CD4-positive, alpha-beta T cell treated with Interleukin-4 for 4 hours (primary cell): ENCODE data around the gene GAK.

Source experiments
- DNase-seq: peaks from one replicate; pipeline ENCODE4 v3.0.0-alpha.2; 2020

The GAK gene

DNA sequence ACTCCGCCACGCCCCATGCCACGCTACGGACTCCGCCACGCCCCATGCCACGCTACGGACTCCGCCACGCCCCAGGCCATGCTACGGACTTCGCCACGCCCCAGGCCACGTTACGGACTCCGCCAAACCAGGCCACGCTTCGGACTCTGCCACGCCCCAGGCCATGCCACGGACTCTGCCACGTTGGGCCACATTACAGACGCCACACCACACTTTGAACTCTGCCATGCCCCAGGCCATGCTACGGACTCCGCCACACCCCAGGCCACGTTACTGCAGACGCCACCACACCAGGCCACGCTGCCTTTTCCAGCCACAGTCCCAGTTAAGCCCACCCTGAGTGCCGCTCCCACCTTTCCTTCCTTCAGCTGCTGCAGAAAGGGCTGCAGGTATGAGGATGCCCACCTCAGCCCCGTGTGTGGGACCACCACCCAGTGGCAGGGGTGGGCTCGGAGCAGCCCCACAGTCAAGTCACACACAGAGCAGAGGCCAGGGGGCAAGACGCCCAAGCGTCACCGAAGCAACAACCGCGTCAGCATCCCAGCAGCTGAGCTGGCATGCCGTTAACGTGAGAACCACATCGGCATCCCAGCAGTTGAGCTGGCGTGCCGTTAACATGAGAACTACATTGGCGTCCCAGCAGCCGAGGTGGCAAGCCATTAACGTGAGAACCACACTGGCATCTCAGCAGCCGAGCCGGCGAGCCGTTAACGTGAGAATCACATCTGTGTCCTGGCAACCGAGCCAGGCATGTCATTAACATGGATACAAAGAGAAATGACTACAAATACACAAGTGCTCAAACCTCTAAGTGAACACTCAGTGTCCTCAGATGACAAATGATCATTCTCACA lies 26.4 kb downstream of the GAK start:
- no peak for DNase-seq

DNA sequence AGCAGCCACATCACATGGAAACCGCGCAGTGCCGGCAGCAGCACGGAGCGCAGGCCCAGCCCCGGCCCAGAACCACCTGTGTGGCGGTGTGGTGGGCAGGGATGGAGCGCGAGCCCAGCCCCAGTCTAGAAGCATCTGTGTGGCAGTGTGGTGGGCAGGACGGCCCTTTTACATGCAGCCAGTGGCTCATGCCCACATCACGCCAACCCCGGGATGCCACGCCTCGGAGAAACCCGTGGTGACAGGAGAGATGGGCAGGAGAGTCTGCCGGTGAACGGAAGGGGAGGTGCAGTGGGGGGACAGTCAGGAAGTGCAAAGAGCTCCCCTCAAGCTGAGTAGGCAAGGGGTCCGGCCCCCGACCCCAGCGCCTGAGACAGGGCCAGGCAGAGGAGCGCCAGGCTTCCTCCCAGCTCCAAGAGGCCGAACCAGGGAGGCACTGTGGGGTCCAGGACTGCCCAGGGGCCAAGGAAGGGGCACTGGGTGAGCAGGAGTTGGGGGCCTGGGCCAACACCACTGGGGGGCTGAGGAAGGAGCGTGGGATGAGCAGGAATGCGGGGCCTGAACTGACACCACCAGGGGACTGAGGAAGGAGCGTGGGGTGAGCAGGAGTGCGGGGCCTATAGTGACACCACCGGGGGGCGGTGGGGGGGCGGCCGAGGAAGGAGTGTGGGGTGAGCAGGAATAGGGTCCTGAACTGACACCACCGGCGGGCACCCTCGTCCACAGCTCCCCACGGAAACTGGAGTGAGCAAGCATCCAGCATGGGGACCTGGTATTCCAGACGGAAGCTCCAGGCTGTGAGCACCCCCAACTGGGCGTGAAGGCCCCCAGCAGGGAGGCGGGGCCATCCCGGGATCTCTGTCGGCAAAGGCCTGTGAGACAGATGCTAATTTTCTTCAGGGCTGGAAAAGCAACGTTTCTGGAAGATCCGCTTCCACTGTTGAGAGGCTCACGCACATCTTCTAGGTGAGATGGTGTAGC lies 28.8 kb downstream of the GAK start:
- no peak for DNase-seq

DNA sequence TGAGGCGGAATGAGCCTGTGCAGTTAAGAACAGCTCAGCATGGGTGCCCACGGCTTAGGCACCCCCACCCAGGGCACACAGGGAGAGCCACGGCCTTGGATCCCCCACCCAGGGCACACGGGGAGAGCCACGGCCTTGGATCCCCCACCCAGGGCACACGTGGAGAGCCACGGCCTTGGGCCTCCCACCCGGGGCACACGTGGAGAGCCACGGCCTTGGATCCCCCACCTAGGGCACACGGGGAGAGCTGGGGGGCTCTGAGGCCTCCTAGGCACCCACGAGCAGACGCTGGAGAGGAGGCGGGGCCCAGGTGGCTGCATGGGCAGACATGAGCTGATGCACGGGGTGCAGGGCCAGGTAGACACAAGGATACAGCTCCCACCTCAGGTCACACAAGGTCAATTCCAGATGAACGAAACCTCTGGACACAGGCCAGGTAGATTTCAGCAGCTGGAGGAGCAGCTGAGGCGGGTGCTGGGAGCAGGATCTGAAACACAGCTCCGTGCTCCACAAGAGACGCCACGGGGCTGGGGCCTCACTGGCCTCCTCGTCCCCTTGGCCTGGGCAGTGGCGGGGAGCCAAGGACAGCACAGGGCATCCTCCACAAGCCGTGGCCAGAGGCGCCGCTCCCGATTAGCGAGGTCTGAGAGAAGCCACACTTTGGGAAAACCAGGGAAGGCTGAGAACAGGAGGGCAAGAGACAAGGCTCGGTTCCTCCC lies 30.8 kb downstream of the GAK start:
- DNase-seq: no peak

DNA sequence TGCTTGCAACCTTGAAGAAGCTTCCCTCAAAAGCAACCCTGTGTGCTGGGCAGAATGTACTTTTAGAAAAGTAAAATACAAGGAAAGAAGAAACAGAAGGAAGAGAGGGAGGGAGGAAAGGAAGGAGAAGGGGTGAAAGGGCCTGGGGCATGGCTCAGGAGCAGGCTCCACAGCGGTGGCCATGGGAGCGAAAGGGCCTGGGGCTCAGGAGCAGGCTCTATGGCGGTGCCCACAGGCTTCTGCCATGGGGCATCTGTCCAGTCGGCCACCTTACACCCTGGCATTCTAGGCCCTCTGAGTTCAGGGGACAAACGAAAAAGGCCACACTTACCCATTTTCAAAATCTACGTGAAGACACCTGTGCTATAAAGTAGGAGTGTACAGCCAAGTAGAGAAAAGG lies 31.4 kb downstream of the GAK start:
- no peak for DNase-seq

DNA sequence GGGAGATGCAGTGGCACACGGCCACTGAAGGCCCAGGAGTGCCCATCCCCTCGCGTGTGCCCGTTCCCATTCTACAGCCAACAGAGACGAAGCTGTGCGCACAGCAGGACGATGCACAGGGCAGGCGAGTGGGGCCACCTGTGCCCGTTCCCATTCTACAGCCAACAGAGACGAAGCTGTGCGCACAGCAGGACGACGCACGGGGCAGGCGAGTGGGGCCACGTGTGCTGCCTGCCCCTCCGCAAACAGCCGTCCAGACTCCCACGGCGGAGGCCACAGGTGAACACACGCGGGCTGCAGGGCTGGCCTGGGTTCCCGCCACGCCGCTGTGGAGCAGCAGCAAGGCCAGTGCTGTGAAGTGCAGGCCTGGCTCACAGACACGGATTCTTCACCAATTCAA lies 32.0 kb downstream of the GAK start:
- DNase-seq: no peak

DNA sequence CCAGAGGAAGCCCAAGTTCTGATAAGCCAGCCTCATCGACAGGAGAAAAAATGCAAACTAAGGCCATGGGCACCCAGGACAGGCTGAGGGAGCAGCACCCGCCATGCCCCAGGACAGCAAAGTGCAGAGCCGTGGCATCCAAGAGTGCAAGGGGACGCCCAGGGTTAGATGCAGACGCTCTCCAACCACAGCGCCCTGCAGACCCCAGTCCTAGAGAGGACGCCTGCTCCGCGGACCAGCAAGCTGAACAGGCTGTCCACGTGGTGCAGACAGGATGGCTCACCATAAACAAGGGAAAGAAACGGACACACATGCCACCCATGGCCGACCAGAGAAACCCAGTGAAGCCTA lies 32.6 kb downstream of the GAK start:
- DNase-seq: no peak

DNA sequence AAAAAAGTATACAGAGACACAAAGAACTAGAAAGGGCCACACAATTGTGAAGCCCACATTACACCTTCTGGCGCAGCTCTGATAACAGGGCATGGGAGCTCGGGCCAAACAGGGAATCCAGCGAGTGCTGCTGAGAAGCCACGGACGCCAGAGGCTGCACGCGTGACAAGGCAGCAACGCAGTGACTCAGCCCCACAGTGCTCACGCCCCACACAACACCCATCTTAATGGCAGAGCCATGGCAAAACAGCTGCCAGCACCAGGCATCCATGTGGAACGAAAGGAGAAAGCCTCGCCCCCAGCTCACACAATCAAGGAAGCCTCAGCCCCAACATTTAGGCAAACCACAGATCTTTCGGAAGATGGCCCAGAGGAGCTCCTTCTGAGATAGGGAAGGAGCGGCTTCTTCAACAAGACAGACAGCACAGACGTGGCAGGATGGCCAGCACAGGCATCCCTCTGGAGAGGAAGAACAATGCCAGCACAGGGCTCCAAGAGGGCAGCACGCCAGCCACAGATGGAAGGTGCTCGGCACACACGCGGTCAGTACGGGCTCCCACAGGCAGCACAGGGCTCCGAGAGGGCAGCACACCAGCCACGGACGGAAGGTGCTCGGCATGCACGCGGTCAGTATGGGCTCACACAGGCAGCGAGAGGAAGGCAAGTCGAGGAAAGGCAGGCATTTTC lies 33.1 kb downstream of the GAK start:
- no peak for DNase-seq

DNA sequence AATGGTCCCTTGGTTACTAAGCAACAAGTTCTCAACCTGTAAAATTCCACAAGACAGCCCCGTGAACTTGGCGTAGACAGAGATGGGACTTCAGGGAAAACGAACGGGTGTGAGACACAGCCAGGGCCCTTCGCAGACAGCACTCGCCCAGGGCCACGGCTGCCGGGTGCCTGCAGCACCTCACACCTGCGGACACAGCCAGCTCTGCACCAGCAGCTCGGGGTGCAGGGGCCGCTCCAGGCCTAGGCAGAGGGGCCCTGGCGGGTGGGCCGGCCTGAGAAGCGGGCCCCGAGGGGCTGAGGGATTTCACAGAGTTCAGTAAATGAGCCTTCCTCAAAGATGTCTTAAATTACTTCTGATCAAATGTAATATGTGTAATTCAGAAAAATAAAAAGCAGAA lies 34.0 kb downstream of the GAK start:
- DNase-seq: no peak

DNA sequence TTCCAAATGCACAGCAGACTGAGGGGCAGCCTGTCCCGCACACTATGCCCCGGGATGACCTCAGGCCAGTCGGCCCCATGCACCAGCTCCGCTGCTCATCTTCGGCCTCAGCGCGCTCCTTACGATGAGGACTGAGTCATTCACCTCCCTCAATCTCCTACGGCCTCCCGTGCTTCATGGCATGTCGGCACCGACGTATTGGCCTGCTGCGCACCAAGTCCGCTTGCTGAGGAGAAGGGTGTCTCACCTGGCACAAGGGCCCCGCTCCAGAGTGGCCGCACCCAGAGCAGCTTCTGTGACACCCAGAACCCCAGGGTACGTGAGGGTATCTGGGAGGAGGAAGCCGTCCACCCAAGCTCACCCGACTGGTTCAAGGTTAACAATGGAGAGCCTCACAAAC lies 35.5 kb downstream of the GAK start:
- no peak for DNase-seq

DNA sequence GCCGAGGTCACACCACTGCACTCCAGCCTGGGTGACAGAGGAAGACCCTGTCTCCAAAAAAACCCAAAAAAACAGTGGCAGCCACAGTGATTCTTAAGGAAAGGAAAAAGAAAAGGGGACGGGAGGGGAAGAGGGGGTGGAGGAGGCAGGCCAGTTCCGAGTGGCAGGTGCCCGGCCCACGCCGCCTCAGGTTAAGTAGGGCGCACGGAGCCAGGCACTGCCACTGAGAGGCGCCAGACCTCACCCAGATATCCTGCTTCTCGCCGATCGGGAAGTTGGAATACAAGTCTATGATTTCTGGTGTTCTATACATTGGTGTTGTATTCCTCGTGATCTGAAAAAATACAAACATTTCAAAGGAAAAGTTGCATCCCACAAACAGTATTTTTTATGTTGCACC lies 35.9 kb downstream of the GAK start:
- no peak for DNase-seq

DNA sequence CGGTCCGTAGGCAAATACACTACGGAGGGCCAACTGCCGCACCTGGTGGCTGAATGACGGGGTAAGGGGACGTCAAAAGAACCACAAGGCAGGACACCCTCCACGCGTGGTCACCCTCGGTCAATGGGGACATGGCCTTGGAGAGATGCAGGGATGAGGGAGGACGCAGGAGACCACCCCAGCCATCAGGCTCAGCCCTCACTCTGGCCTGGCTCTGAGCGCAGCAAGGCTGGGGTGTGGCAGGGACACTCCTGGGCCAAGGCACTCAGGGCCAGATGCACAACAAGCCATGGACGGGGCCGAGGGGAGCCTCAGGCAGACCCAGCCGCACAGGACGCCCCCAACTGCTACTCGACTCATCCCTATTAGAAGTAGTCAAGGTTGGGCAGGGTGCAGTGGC lies 36.5 kb downstream of the GAK start:
- DNase-seq: no peak

DNA sequence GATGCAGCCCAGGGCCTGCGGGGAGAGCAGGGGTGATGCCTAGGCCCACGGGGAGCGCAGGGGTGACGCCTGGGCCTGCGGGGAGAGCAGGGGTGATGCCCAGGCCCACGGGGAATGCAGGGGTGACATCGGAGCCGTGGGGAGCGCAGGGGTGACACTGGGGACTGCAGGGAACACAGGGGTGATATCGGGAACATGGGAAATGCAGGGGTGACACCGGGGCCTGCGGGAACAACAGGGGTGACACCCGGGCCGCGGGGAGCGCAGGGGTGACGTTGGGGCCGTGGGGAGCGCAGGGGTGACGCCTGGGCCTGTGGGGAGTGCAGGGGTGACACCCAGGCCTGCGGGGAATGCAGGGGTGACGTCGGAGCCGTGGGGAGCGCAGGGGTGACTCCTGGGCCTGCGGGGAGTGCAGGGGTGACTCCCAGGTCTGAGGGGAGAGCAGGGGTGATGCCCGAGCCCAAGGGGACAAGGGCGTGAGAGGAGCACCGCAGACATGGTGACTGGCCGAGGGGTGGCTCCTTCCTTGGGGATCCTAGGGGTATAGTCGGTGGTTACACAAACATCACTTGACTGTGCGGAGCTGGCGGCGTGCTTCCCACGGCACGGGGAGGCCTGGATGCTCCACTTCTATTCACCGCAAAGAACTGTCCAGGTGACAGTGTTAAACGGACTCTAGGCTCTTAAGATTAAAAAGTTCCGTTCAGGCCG lies 38.0 kb downstream of the GAK start:
- no peak for DNase-seq

DNA sequence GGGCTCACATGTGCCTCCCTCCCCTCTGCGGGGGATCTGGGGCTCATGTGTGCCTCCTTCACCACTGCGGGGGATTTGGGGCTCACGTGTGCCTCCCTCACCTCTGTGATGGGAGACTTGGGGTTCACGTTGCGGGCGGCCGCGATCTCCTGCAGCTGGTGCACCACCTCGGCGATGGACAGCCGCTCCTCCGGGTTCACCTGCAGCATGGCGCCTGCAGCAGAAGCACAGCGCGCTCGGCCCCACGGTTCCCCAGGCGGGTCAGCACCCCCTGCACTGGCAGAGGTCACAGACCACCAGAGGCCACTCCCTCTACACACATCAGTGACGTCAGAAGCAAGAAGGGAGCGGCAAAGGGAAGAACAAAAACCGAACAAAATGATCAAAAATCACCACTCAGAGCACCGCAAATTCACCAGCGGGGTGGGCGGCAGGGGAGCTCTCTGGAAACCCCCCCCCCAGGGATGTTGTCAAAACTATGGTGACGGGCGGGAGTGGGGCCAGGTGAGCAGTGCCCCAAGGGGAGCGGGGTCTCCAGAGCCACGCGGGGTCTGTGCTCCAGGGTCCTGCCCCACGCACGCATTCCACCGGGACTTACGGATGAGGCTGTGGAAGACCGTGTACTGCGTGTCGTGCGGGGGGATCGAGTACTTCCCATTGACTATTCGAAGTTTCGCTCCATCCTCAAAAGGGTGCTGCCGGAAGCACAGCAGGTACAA lies 38.7 kb downstream of the GAK start:
- no peak for DNase-seq

DNA sequence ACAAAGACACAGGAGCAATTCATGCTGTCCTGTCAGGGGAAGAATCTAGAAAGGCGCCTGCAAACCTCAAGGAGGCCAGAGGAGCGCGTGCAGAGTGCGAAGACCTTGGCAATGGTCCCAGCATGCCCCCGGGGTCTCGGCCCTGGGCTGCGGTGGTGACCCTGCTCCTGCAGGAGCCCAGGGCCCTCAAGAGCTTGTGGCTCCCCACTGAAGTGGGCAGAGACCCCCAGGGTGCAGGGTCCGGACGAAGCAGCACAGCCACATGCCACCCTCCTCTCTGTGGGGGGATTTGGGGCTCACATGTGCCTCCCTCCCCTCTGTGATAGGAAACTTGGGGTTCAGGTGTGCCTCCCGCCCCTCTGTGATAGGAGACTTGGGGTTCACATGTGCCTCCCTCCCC lies 39.3 kb downstream of the GAK start:
- DNase-seq: no peak

DNA sequence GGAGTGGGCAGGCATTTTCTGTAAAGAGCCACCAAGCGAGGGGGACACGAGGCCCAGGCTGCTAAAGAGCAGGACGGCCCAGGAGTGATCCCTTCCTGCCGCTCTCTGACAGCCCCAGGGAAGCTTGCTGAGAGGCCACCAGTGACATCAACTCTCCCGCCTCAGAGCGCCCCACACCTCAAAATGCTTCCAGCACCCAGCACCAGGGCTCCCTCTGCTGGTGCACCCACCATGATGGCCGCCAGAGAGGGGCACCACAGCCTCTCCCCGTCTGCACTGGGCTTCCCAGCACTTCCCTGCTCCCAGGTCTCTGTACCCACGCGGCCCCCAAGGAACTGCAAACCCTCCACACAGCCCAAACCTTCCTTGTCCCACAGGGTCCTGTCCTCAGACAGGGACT lies 40.4 kb downstream of the GAK start:
- DNase-seq: no peak

DNA sequence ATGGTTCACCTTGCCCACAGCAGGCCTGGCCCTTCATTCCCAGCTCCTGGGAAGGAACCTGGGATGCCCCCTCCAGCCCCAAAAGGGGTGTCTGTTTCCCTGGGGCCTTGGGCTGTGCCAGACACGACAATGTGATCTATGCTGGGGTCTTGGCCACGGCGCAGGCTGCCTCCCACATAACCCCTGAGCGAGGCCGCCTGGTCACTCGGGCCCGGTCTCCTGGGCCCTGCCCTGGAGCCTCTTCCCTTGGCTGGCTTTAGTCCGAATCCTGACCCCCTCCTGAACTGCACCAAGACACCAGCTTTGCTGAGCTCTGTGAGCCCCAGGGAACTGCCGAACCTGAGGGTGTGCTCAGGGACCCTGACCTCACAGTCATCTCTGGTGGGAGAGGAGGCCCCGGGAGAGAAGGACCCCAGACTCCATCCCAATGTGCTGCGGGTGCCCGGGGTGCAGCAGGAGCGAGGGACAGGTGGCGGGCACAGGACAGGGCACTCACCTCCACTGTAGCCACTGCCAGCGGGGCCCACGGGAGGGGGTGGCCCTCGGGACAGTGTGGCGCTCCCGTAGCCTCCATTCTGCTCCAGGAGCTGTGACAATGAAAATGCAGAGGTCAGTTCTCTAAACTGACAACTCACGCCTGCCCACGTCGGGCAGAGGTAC lies 42.0 kb downstream of the GAK start:
- DNase-seq: no peak

DNA sequence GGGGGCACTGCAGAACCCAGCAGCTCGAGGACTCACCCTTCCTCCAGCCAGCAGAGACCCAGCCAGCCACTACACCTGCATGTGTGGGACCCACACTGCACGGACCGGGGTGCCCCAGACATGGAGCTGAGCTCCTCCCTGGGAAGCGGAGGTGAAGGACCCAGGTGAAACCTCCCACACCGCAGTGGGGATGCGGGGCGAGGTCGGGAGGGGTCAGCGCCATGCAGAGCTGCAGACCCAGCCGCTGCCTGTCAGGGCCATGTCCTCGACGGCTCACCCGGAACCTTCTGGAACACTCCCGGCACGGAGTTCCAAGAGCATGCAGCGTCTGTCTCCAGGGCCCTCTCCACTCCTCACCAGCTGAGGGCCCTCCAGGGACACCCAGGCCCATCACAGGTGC lies 42.6 kb downstream of the GAK start:
- no peak for DNase-seq

DNA sequence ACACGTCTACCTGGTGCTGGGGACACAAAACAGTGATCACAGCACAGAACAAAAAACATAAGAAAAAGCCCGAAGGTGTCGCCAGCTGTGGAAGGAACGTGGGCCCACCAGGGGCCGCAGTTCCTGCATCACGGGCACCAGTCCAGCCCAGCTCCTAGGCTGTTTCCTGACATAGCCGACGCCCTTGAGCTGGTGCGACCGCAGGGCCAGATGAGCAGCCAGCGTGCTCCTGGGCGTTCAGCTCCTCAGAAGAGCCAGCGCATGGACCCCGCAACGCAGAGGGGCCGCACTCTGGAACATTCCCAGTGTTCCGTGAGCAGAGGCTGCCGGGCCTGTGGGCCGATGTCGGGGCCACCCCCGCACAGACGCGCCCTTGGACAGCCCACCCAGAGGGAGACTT lies 44.1 kb downstream of the GAK start:
- no peak for DNase-seq

DNA sequence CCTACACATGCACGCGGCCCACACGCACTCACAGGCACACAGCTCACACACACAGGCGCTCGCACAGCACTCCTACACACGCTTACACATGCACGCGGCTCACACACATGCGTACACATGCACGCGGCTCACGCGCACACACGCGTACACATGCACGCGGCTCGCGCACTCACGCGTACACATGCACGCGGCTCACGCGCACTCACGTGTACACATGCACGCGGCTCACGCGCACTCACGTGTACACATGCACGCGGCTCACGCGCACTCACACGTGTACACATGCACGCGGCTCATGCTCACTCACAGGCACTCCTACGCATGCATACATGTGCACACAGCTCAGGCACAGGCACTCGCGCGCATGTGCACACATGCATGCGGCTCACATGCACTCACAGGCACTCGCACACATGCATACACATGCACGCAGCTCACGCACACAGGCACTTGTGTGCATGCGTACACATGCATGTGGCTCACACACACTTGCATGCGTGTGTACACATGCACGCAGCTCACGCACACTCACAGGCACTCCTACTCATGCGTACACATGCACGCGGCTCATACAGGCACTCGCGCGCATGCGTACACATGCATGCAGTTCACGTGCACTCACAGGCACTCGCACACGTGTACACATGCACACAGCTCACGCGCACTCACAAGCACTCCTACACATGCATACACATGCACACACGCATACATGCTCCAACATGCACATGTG lies 44.9 kb downstream of the GAK start:
- DNase-seq: no peak

DNA sequence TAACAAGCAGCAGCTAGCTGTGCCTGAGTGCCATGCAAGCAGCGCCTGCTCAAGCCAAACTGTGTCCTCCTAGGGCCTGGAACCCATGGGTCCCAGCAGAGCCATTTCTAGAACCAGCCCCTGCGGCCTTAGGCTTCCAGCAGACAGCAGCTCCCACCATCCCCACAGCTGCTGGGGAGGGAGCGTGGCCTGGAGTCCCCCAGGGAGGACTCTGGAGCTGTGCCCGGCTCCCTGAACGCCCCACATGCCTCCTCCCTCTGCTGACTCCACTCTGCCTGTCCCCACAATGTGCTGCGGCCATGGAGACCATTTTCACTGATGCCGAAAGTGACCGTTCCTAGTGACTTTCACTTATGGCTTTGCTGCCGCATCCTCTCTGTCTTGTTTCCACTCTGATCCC lies 45.9 kb downstream of the GAK start:
- no peak for DNase-seq
